ENCODE results near the gene CDC40.
"Not testable (repeated sequence)": the region's sequence is repeated elsewhere in the genome, so short reads cannot be mapped to it uniquely, and the experiment has no call there.

GRCh38 chr6:110272781-110273180 lies 92.6 kb downstream of the CDC40 start:
- TF ChIP-seq CTCF, POLR2A (IDR thresholded peaks at IDR 0.05): not testable (repeated sequence)

Data from thyroid gland (tissue), 4 donors.